Femur (tissue), 1 donor: ENCODE measurements around the gene AKR7A3.
A peak's percentile ranks its signal among the peaks of the same experiment; 100 is the strongest.

Source experiments
- DNase-seq: peaks from one replicate; pipeline ENCODE4 v3.0.0-alpha.2; 2017

Gene AKR7A3

GRCh38 chr1:19251305-19252196, 37.0 kb downstream of the AKR7A3 start, which contains the start of the genes EMC1 and MRTO4:
Gene EMC1, minus strand, starts transcription at chr1:19251524. Its CDS starts 15 bp downstream, at chr1:19251509.
Gene MRTO4, plus strand, starts transcription at chr1:19251805. Its CDS starts 31 bp downstream, at chr1:19251836.
- DNase-seq: peak; percentile 92

GRCh38 chr1:19250629-19251304, 37.8 kb downstream of the AKR7A3 start:
- DNase-seq: no peak

- DNase-seq: peak; percentile 55
These were observed 47.7 kb downstream of the AKR7A3 start for GRCh38 chr1:19240673-19241538.

- DNase-seq: no peak
These were observed 48.7 kb downstream of the AKR7A3 start for GRCh38 chr1:19239876-19240275.

GRCh38 chr1:19234224-19234623, 54.3 kb downstream of the AKR7A3 start:
- DNase-seq: no peak
